HepG2 (cell line): ENCODE measurements around the gene PRXL2B. TPM values are rescaled to one million over a fixed set of nuclear protein-coding genes. Genes with fewer than 3 reads are reported as not detected.

Experiments
- AHR ChIP-seq: IDR thresholded peaks from 2 replicates; pipeline ENCODE4 v1.6.1; 2018; ENCODE audit warnings: missing genetic modification reagents, missing compliant biosample characterization
- ATF7 ChIP-seq, 2 experiments: fragments of 450-650 bp in 1 of 2; sonication (generic) in 1 of 2; formaldehyde crosslinking in 1 of 2; IDR thresholded peaks; 2 replicates each; pipeline versions ENCODE4 v1.4.0 to v1.6.1; 2016 to 2020; ENCODE audit warnings: antibody characterized with exemption in 1 of 2, mild to moderate bottlenecking in 1 of 2, missing genetic modification reagents in 1 of 2
- KLF16 ChIP-seq, 2 experiments: sonication (generic) in 1 of 2; formaldehyde crosslinking in 1 of 2; IDR thresholded peaks; 2 replicates each; pipeline versions ENCODE4 v1.6.1 to v1.8.0; 2016 to 2023; ENCODE audit warnings: missing genetic modification reagents in 2 of 2, missing compliant biosample characterization in 1 of 2
- MAFK ChIP-seq, 2 experiments: IDR thresholded peaks in 1 of 2; conservative IDR thresholded peaks in 1 of 2; 2 replicates each; pipeline ENCODE4 v1.6.1; 2011; ENCODE audit warnings: improper control_type of control experiment in 2 of 2, low read length in 2 of 2
- MYPOP ChIP-seq: sonication (generic); formaldehyde crosslinking; IDR thresholded peaks from 2 replicates; pipeline ENCODE4 v1.8.1; 2023; ENCODE audit warnings: mild to moderate bottlenecking, moderate library complexity, missing genetic modification reagents
- PHF21A ChIP-seq: sonication (generic); formaldehyde crosslinking; IDR thresholded peaks from 2 replicates; pipeline ENCODE4 v1.5.0; 2020; ENCODE audit warnings: mild to moderate bottlenecking, missing genetic modification reagents
- PRPF4 ChIP-seq: fragments of 200-400 bp; formaldehyde crosslinking; IDR thresholded peaks from 2 replicates; pipeline ENCODE4 v1.6.1; 2016; ENCODE audit warnings: low read length, low read depth; ENCODE audit not compliant: poor library complexity, severe bottlenecking
- RXRB ChIP-seq: IDR thresholded peaks from 2 replicates; pipeline ENCODE4 v1.6.1; 2016; ENCODE audit warnings: borderline replicate concordance, missing genetic modification reagents, missing compliant biosample characterization
- SNAPC2 ChIP-seq: sonication (generic); formaldehyde crosslinking; IDR thresholded peaks from 2 replicates; pipeline ENCODE4 v1.8.1; 2022; ENCODE audit warnings: mild to moderate bottlenecking, missing genetic modification reagents
- THAP9 ChIP-seq: sonication (generic); formaldehyde crosslinking; IDR thresholded peaks from 2 replicates; pipeline ENCODE4; 2020; ENCODE audit warnings: missing genetic modification reagents, mild to moderate bottlenecking, borderline replicate concordance
- ZNF18 ChIP-seq: sonication (generic); formaldehyde crosslinking; IDR thresholded peaks from 2 replicates; pipeline ENCODE4 v1.8.0; 2022; ENCODE audit warnings: mild to moderate bottlenecking, missing genetic modification reagents; ENCODE audit not compliant: insufficient replicate concordance
- ZNF33A ChIP-seq: sonication (generic); formaldehyde crosslinking; IDR thresholded peaks from 2 replicates; pipeline ENCODE4 v1.5.1; 2020; ENCODE audit warnings: missing genetic modification reagents, mild to moderate bottlenecking, moderate library complexity, borderline replicate concordance
- ZNF512B ChIP-seq: sonication (generic); formaldehyde crosslinking; IDR thresholded peaks from 2 replicates; pipeline ENCODE4 v1.5.1; 2020; ENCODE audit warnings: missing genetic modification reagents, mild to moderate bottlenecking, borderline replicate concordance
- ZNF546 ChIP-seq: sonication (generic); formaldehyde crosslinking; conservative IDR thresholded peaks from 2 replicates; pipeline ENCODE4 v1.8.1; 2023; ENCODE audit warnings: mild to moderate bottlenecking, missing genetic modification reagents
- ZNF629 ChIP-seq: sonication (generic); formaldehyde crosslinking; conservative IDR thresholded peaks from 2 replicates; pipeline ENCODE4 v1.5.0; 2020; ENCODE audit warnings: missing genetic modification reagents
- ZNF670 ChIP-seq: sonication (generic); formaldehyde crosslinking; IDR thresholded peaks from 2 replicates; pipeline ENCODE4 v1.8.0; 2022; ENCODE audit warnings: mild to moderate bottlenecking, missing genetic modification reagents, borderline replicate concordance
- ZNF691 ChIP-seq: sonication (generic); formaldehyde crosslinking; IDR thresholded peaks from 2 replicates; pipeline ENCODE4 v1.4.0; 2020; ENCODE audit warnings: missing genetic modification reagents, low read depth, mild to moderate bottlenecking, borderline replicate concordance
- polyA plus RNA-seq, 8 experiments: library from polyadenylated mRNA; depleted of rRNA in 3 of 8; stranded (reverse) in 7 of 8; unstranded in 1 of 8; fragments of >200 nt; fragmentation: Illumina TruSeq in 4 of 8; extraction: Trizol in 4 of 8; gene quantifications; 2 replicates each; pipeline versions ENCODE4 v1.2.1 to v1.2.3, GENCODE V29; 2011 to 2016; ENCODE audit warnings: low read depth in 4 of 8, missing spikeins in 1 of 8, mixed read lengths in 1 of 8; ENCODE audit not compliant: insufficient read depth in 1 of 8
- total RNA-seq, 5 experiments: library from RNA; depleted of rRNA; stranded (reverse); fragments of >200 nt; fragmentation: Illumina TruSeq; extraction: Trizol; gene quantifications; 2 replicates each; pipeline ENCODE4 v1.2.3, GENCODE V29; 2016; ENCODE audit warnings: low read depth in 1 of 5

The PRXL2B gene
- total and polyA plus RNA-seq, 2 of the 13 experiments (the other 11 are each of a cell fraction or from before 2014, with no cell fraction given): 16.8 to 22.1 TPM

GRCh38 chr1:2547210-2548067 is 39.1 kb upstream of the PRXL2B start (continued):
- TF ChIP-seq PHF21A (0 out of 2 replicates have a peak, but pooled peaks have one; percentile 26), AHR (0 out of 2 replicates have a peak, but pooled peaks have one; percentile 17), ZNF670 (peak; percentile 79; the same call in 1 of the 2 replicates), ZNF546 (CRISPR knock-in tag) (0 out of 2 replicates have a peak, but pooled peaks have one; percentile 4), ATF7 (IDR thresholded peaks at IDR 0.05) (no peak), ATF7 (CRISPR knock-in tag; IDR thresholded peaks at IDR 0.05) (0 out of 2 replicates have a peak, but pooled peaks have one; percentile 23), MAFK (conservative IDR thresholded peaks at IDR 0.05 in 1 of 2, IDR thresholded peaks at IDR 0.05 in 1 of 2; ENCODE audit: low read length in 2 of 2) (no peak), RXRB (CRISPR knock-in tag) (no peak), ZNF691 (CRISPR knock-in tag) (no peak), MYPOP (CRISPR knock-in tag) (0 out of 2 replicates have a peak, but pooled peaks have one; percentile 47), PRPF4 (no peak), THAP9 (CRISPR knock-in tag) (peak; percentile 4; the same call in 1 of the 2 replicates), SNAPC2 (0 out of 2 replicates have a peak, but pooled peaks have one; percentile 25), ZNF33A (0 out of 2 replicates have a peak, but pooled peaks have one; percentile 69), ZNF629 (CRISPR knock-in tag) (peak; percentile 51), ZNF18 (CRISPR knock-in tag) (peak; percentile 25), ZNF512B (0 out of 2 replicates have a peak, but pooled peaks have one; percentile 4), KLF16 (CRISPR knock-in tag; IDR thresholded peaks at IDR 0.05) (no peak)
